Keratinocyte (primary cell): ENCODE measurements around the gene CTNNA2. TPM values are rescaled to one million over a fixed set of nuclear protein-coding genes. Genes with fewer than 3 reads are reported as not detected.

Source experiments
- DNase-seq: peaks from one replicate; pipeline ENCODE4 v3.0.0-alpha.2; 2011; ENCODE audit warnings: low read depth, missing footprints, low spot score
- FAIRE-seq: peaks from 2 replicates; lab custom pipeline; 2011; peaks lifted over from hg19 to GRCh38; lab: Jason Lieb, UNC
- H2AFZ ChIP-seq: 2 replicates; pipeline ENCODE4 v1.6.0; 2012; ENCODE audit warnings: low read length, control low read depth, inconsistent platforms; ENCODE audit not compliant: control insufficient read depth
- H3K27ac ChIP-seq: 2 replicates; pipeline ENCODE4 v1.5.1; 2011; ENCODE audit warnings: low read length; ENCODE audit not compliant: control insufficient read depth, insufficient read depth
- H3K27me3 ChIP-seq: 3 replicates; pipeline ENCODE4 v1.6.0; 2011; ENCODE audit warnings: low read length; ENCODE audit not compliant: control insufficient read depth, insufficient read depth; ENCODE audit errors: extremely low read depth
- H3K36me3 ChIP-seq, 2 experiments: 2 replicates in 1 of 2; 3 replicates in 1 of 2; pipeline ENCODE4 v1.5.1; 2011; ENCODE audit warnings: low read length in 2 of 2, mild to moderate bottlenecking in 1 of 2; ENCODE audit not compliant: control insufficient read depth in 2 of 2, insufficient read depth in 2 of 2; ENCODE audit errors: extremely low read depth in 1 of 2
- H3K4me1 ChIP-seq: 3 replicates; pipeline ENCODE4 v1.5.1; 2011; ENCODE audit warnings: low read length; ENCODE audit not compliant: control insufficient read depth, insufficient read depth; ENCODE audit errors: extremely low read depth
- H3K4me2 ChIP-seq: 3 replicates; pipeline ENCODE4 v1.6.0; 2011; ENCODE audit warnings: low read depth, low read length; ENCODE audit not compliant: control insufficient read depth, insufficient read depth; ENCODE audit errors: extremely low read depth
- H3K4me3 ChIP-seq, 3 experiments: fragments of 200-600 bp in 1 of 3; sonication (generic) in 1 of 3; 2 replicates in 2 of 3; 3 replicates in 1 of 3; pipeline ENCODE4 v1.5.1; 2011 to 2016; ENCODE audit warnings: low read length in 3 of 3, mild to moderate bottlenecking in 3 of 3, control low read depth in 2 of 3, inconsistent platforms in 1 of 3, low read depth in 1 of 3, mixed read lengths in 1 of 3, mixed run types in 1 of 3, moderate library complexity in 1 of 3; ENCODE audit not compliant: control insufficient read depth in 2 of 3, insufficient read depth in 2 of 3; ENCODE audit errors: extremely low read depth in 1 of 3
- H3K79me2 ChIP-seq: 2 replicates; pipeline ENCODE4 v1.6.0; 2012; ENCODE audit warnings: low read length; ENCODE audit not compliant: control insufficient read depth, insufficient read depth
- H3K9ac ChIP-seq: 3 replicates; pipeline ENCODE4 v1.6.0; 2011; ENCODE audit warnings: low read length; ENCODE audit not compliant: control insufficient read depth, insufficient read depth; ENCODE audit errors: extremely low read depth
- H3K9me1 ChIP-seq: 3 replicates; pipeline ENCODE4 v1.6.0; 2011; ENCODE audit warnings: low read length; ENCODE audit not compliant: control insufficient read depth, insufficient read depth; ENCODE audit errors: extremely low read depth
- H3K9me3 ChIP-seq: 2 replicates; pipeline ENCODE4 v1.5.1; 2012; ENCODE audit warnings: low read depth, low read length; ENCODE audit not compliant: control insufficient read depth
- H4K20me1 ChIP-seq: 3 replicates; pipeline ENCODE4 v1.6.0; 2011; ENCODE audit warnings: low read length; ENCODE audit not compliant: control insufficient read depth, insufficient read depth; ENCODE audit errors: extremely low read depth
- EZH2 ChIP-seq: IDR thresholded peaks from one replicate; pipeline ENCODE4 v1.6.1; 2012; ENCODE audit warnings: inconsistent platforms, mild to moderate bottlenecking, low read length, moderate library complexity
- dilution Hi-C: fragments of 300-500 bp; cut with MboI; formaldehyde crosslinking; loops from one replicate; pipeline ENCODE4 v1.7.0; 2020; ENCODE audit warnings: low sequenced_read_pairs; ENCODE audit not compliant: extremely low pct_ligation_motif_present
- polyA plus RNA-seq, 5 experiments: library from polyadenylated mRNA; depleted of rRNA in 3 of 5; stranded (reverse) in 3 of 5; stranded (forward) in 1 of 5; unstranded in 1 of 5; fragments of >200 nt; gene quantifications; 1 replicate in 1 of 5; 2 replicates in 3 of 5; 3 replicates in 1 of 5; pipeline versions ENCODE4 v1.2.1 to v1.2.3, GENCODE V29; 2011 to 2012; ENCODE audit warnings: missing spikeins in 2 of 5, low read depth in 1 of 5, low replicate concordance in 1 of 5
- TF ChIP-seq, protein P1 (sequence below), 3 experiments: IDR thresholded peaks in 1 of 3; conservative IDR thresholded peaks in 1 of 3; optimal IDR thresholded peaks in 1 of 3; 2 replicates in 2 of 3; 3 replicates in 1 of 3; pipeline versions ENCODE3 to v1.5.1; 2011; ENCODE audit warnings: low read length in 3 of 3, mild to moderate bottlenecking in 3 of 3, moderate library complexity in 2 of 3, control low read depth in 1 of 3, inconsistent platforms in 1 of 3; ENCODE audit not compliant: insufficient read depth in 2 of 3; ENCODE audit errors: extremely low read depth in 1 of 3

The CTNNA2 gene
- polyA plus RNA-seq, 1 donor (not counting 4 experiments of a cell fraction or from before 2014, with no cell fraction given) = not detected

DNA sequence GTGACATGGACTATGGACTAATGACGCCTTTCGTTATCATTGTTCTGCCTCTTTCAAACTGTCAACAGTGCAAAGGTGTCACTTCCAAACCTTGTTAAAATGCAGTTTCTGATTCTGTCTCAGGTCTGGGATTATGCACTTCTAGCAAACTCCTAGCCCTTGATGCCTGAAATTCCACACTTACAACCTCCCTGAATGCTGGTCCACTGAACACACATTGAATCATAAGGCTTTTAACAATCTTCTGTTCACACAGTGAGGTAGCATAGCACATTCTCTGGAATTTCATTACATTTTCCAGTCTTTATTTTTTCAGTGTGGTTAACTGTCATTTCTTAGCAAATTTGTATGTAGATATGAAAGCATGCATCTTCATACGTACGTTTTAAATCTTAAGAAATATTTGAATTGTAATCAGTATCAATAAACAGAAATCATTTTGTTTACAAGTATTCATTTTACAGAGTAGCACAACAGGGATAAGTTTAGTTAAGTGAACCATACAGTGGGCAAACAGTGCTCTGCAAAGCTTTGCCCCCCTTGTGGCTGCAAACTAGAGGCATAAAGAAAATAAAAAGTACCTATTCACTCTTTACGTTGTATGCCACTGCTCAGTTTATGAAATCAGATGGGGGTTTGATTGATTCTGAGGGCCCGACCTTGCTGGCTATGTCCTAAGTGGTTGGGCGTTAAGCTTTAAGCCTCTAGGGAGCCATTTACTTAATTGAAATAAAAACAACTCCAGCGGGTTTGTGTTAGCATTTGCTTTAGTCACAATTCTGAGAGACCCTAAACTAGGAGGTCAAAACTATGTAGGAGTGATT, 540.9 kb downstream of the CTNNA2 start:
- FAIRE-seq (no peak), DNase-seq (no peak)
- dilution Hi-C loops = no loop called here
- no peaks in the 10 kb centered on the region for H3K36me3 ChIP-seq
- H3K4me2 ChIP-seq = no peak overlapping the region
- H3K27ac ChIP-seq = no peak overlapping the region
- H4K20me1 ChIP-seq = no peaks in the 10 kb centered on the region
- H3K9me1 ChIP-seq = no peaks in the 10 kb centered on the region
- no peak overlapping the region for H2AFZ ChIP-seq
- no peak for TF ChIP-seq EZH2
- TF ChIP-seq, protein P1, sequence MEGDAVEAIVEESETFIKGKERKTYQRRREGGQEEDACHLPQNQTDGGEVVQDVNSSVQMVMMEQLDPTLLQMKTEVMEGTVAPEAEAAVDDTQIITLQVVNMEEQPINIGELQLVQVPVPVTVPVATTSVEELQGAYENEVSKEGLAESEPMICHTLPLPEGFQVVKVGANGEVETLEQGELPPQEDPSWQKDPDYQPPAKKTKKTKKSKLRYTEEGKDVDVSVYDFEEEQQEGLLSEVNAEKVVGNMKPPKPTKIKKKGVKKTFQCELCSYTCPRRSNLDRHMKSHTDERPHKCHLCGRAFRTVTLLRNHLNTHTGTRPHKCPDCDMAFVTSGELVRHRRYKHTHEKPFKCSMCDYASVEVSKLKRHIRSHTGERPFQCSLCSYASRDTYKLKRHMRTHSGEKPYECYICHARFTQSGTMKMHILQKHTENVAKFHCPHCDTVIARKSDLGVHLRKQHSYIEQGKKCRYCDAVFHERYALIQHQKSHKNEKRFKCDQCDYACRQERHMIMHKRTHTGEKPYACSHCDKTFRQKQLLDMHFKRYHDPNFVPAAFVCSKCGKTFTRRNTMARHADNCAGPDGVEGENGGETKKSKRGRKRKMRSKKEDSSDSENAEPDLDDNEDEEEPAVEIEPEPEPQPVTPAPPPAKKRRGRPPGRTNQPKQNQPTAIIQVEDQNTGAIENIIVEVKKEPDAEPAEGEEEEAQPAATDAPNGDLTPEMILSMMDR (optimal IDR thresholded peaks at IDR 0.05 in 1 of 3, IDR thresholded peaks at IDR 0.05 in 1 of 3, conservative IDR thresholded peaks at IDR 0.05 in 1 of 3; ENCODE audit: extremely low read depth in 1 of 3, insufficient read depth in 2 of 3, low read length in 3 of 3) = no peak
- H3K79me2 ChIP-seq = no peaks in the 10 kb centered on the region
- H3K4me1 ChIP-seq = no peaks in the 10 kb centered on the region
- H3K9me3 ChIP-seq = no peaks in the 10 kb centered on the region
- no peak overlapping the region for H3K4me3 ChIP-seq
- no peaks in the 10 kb centered on the region for H3K27me3 ChIP-seq
- H3K9ac ChIP-seq = no peak overlapping the region

DNA sequence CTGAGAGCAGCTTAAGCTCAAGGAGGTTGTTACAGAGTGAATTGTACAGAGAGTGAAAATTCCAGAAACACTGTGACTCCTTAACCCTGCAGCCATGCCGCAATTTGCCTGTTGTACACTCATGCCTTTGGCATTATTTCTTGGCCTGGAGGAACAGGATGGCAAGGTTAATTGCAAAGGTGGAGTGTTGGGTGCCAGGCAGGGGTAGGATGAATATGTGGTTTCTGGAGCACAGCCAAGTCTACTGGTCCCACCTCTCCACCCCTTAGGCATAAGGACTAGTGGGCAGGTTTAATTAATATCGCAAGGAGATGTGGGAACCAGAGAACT, 541.5 kb downstream of the CTNNA2 start:
- Histone ChIP-seq H3K36me3 (no peaks in the 10 kb centered on the region), H3K4me1 (no peaks in the 10 kb centered on the region), H3K79me2 (no peaks in the 10 kb centered on the region), H3K4me3 (no peak overlapping the region), H3K9me3 (no peaks in the 10 kb centered on the region), H3K27ac (no peak overlapping the region), H3K27me3 (no peaks in the 10 kb centered on the region), H3K4me2 (no peak overlapping the region), H4K20me1 (no peaks in the 10 kb centered on the region), H2AFZ (no peak overlapping the region), H3K9me1 (no peaks in the 10 kb centered on the region), H3K9ac (no peak overlapping the region)
- no peak for FAIRE-seq
- DNase-seq = no peak
- dilution Hi-C loops = no loop called here
- TF ChIP-seq, protein P1 (optimal IDR thresholded peaks at IDR 0.05 in 1 of 3, IDR thresholded peaks at IDR 0.05 in 1 of 3, conservative IDR thresholded peaks at IDR 0.05 in 1 of 3; ENCODE audit: extremely low read depth in 1 of 3, insufficient read depth in 2 of 3, low read length in 3 of 3) = no peak
